ENCODE data around the gene IFI44L.

GRCh38 chr1:78587211-78587610 is 33.0 kb upstream of the IFI44L start:
- TF ChIP-seq TAF1 (IDR thresholded peaks at IDR 0.05; ENCODE audit: borderline replicate concordance, insufficient read depth, low read length) (no peak), REST (IDR thresholded peaks at IDR 0.05; ENCODE audit: insufficient read depth in 1 of 2, low read depth in 2 of 2, low read length in 2 of 2) (no peak), POLR2AphosphoS5 (IDR thresholded peaks at IDR 0.05; ENCODE audit: low read depth, low read length) (no peak), SIN3A (IDR thresholded peaks at IDR 0.05; ENCODE audit: borderline replicate concordance, insufficient read depth, low read length) (no peak), FOXP2 (optimal IDR thresholded peaks at IDR 0.05; ENCODE audit: borderline replicate concordance, extremely low read depth, extremely low read length, insufficient read depth) (no peak)
